ENCODE results near the gene TIMP4. TPM values are rescaled to one million over a fixed set of nuclear protein-coding genes. Genes with fewer than 3 reads are reported as not detected.

Gene TIMP4
- total RNA-seq, 1 donor from 2014 or later: 5.4 TPM

- no peaks in the 10 kb centered on the region for H3K9me3 Mint-ChIP-seq (ENCODE audit: unreplicated experiment)
- H3K4me3 Mint-ChIP-seq (ENCODE audit: unreplicated experiment): no peak overlapping the region
- no peak for DNase-seq (ENCODE audit: extremely low spot score, unreplicated experiment)
- no peak overlapping the region for H3K27ac Mint-ChIP-seq (ENCODE audit: unreplicated experiment)
- no peaks in the 10 kb centered on the region for H3K36me3 Mint-ChIP-seq (ENCODE audit: unreplicated experiment)
- H3K4me1 Mint-ChIP-seq (ENCODE audit: unreplicated experiment): no peaks in the 10 kb centered on the region
- TF ChIP-seq, protein P1, sequence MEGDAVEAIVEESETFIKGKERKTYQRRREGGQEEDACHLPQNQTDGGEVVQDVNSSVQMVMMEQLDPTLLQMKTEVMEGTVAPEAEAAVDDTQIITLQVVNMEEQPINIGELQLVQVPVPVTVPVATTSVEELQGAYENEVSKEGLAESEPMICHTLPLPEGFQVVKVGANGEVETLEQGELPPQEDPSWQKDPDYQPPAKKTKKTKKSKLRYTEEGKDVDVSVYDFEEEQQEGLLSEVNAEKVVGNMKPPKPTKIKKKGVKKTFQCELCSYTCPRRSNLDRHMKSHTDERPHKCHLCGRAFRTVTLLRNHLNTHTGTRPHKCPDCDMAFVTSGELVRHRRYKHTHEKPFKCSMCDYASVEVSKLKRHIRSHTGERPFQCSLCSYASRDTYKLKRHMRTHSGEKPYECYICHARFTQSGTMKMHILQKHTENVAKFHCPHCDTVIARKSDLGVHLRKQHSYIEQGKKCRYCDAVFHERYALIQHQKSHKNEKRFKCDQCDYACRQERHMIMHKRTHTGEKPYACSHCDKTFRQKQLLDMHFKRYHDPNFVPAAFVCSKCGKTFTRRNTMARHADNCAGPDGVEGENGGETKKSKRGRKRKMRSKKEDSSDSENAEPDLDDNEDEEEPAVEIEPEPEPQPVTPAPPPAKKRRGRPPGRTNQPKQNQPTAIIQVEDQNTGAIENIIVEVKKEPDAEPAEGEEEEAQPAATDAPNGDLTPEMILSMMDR (IDR thresholded peaks at IDR 0.05): no peak
- peaks cover 80% of the 10 kb centered on the region for H3K27me3 Mint-ChIP-seq (ENCODE audit: unreplicated experiment)
These were observed 38.2 kb downstream of the TIMP4 start for GRCh38 chr3:12120374-12121140.

- no peak for DNase-seq (ENCODE audit: extremely low spot score, unreplicated experiment)
- Mint-ChIP-seq H3K27ac (ENCODE audit: unreplicated experiment) (no peak overlapping the region), H3K4me3 (ENCODE audit: unreplicated experiment) (no peak overlapping the region), H3K4me1 (ENCODE audit: unreplicated experiment) (no peaks in the 10 kb centered on the region), H3K9me3 (ENCODE audit: unreplicated experiment) (no peaks in the 10 kb centered on the region), H3K36me3 (ENCODE audit: unreplicated experiment) (no peaks in the 10 kb centered on the region), H3K27me3 (ENCODE audit: unreplicated experiment) (peaks cover 81% of the 10 kb centered on the region)
- TF ChIP-seq, protein P1 (IDR thresholded peaks at IDR 0.05): no peak
These were observed 41.2 kb downstream of the TIMP4 start for GRCh38 chr3:12117473-12117872.

GRCh38 chr3:12116870-12117269 is 41.8 kb downstream of the TIMP4 start:
- Mint-ChIP-seq H3K27me3 (ENCODE audit: unreplicated experiment) (peaks cover 81% of the 10 kb centered on the region), H3K9me3 (ENCODE audit: unreplicated experiment) (no peaks in the 10 kb centered on the region), H3K27ac (ENCODE audit: unreplicated experiment) (no peak overlapping the region), H3K4me3 (ENCODE audit: unreplicated experiment) (no peak overlapping the region), H3K4me1 (ENCODE audit: unreplicated experiment) (no peaks in the 10 kb centered on the region), H3K36me3 (ENCODE audit: unreplicated experiment) (no peaks in the 10 kb centered on the region)
- TF ChIP-seq, protein P1 (IDR thresholded peaks at IDR 0.05): no peak
- no peak for DNase-seq (ENCODE audit: extremely low spot score, unreplicated experiment)

- no peak overlapping the region for H3K27ac Mint-ChIP-seq (ENCODE audit: unreplicated experiment)
- peaks cover 80% of the 10 kb centered on the region for H3K27me3 Mint-ChIP-seq (ENCODE audit: unreplicated experiment)
- H3K36me3 Mint-ChIP-seq (ENCODE audit: unreplicated experiment): no peaks in the 10 kb centered on the region
- no peak overlapping the region for H3K4me3 Mint-ChIP-seq (ENCODE audit: unreplicated experiment)
- TF ChIP-seq, protein P1 (IDR thresholded peaks at IDR 0.05): no peak
- H3K4me1 Mint-ChIP-seq (ENCODE audit: unreplicated experiment): no peaks in the 10 kb centered on the region
- DNase-seq (ENCODE audit: extremely low spot score, unreplicated experiment): no peak
- H3K9me3 Mint-ChIP-seq (ENCODE audit: unreplicated experiment): no peaks in the 10 kb centered on the region
These were observed 42.9 kb downstream of the TIMP4 start for GRCh38 chr3:12115849-12116248.

GRCh38 chr3:12115104-12115503 is 43.6 kb downstream of the TIMP4 start:
- Mint-ChIP-seq H3K27me3 (ENCODE audit: unreplicated experiment) (peaks cover 78% of the 10 kb centered on the region), H3K4me1 (ENCODE audit: unreplicated experiment) (no peaks in the 10 kb centered on the region), H3K36me3 (ENCODE audit: unreplicated experiment) (no peaks in the 10 kb centered on the region), H3K9me3 (ENCODE audit: unreplicated experiment) (no peaks in the 10 kb centered on the region), H3K27ac (ENCODE audit: unreplicated experiment) (no peak overlapping the region), H3K4me3 (ENCODE audit: unreplicated experiment) (no peak overlapping the region)
- TF ChIP-seq, protein P1 (IDR thresholded peaks at IDR 0.05): no peak
- no peak for DNase-seq (ENCODE audit: extremely low spot score, unreplicated experiment)
